GM18868 (cell line): ENCODE data around the gene C20orf202.

ENCODE experiments used
- ATAC-seq: cut with Tn5 transposase; IDR thresholded peaks from one replicate; pipeline ENCODE4 v1.9.1; 2021; ENCODE audit warnings: mild to moderate bottlenecking, moderate library complexity; ENCODE audit not compliant: unreplicated experiment

C20orf202 gene

DNA sequence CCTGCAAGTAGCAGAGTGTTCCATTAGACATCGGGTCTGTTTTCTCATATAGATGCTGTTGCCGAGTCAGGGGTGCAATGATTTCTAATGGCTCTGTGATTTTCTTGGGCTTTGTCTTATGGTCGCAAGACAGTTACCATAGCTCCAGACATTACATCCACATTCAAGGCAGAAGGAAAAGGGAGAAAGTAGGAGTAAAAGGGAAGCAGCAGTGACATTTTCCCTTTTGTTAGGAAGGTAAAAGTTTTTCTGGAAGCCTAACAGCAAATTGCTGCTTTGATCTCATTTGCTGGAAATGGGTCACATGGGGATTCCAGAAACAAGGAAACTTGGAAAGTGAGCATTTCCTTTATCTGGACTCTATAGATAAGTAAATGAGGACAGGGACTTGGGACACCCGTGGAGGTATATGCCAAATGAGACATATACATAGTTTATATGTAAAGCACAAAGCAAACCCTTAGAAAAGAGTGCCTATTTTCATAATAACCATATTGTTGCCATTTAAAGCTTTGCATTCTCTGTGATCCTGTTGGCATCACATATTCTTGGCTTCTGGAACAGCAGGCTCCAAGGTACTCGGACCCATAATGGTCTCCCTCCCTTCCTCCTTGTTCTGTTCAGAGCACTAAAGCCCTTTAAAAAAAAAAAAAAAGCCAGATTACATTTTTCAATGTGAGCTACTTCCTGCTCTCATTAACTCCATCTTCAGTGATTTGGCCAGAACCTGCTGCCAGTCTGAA lies at the start of gene C20orf202:
Gene C20orf202 (plus strand): TSS at position 693 of the 743 bp plus-strand sequence. CDS start 132 bp downstream, outside the sequence.
- ATAC-seq = no peak

DNA sequence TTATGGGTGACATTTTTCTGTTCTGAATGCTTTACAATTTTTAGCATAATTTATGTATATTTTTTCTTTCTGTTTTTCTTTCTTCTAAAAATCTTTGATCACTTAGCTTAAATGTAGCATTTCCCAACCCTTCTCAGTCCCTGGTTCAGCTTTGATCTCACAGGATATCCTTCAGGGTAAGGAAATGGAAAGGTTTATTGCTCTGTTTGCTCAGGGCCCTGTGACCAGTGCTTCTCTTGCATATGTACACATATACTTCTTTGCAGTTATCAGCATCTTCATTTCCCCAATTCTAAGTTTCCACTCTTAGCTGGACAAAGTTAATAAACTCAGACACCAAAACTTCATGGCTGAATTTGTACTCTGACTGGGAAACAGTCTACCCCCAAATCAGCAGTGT lies 49.0 kb upstream of the C20orf202 start:
- ATAC-seq = no peak

DNA sequence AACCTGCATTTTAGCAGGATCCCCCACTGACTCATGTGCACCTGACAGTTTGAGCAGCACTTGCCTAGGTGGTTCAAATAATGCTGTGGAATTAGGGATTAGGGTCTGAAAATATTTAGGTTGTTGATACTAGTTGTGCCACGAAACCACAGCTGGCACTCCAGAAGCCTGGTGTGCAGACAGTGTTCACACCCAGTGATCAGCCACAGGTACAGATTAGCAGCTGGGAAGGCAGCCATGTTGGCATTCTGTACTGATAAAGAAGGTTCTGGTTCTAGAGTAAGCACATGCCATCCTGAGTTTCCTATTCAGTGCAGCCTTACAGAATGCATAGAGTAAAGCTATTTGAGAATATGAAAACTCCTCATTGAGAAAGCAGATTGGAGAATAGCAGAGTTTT lies 48.6 kb upstream of the C20orf202 start:
- no peak for ATAC-seq

DNA sequence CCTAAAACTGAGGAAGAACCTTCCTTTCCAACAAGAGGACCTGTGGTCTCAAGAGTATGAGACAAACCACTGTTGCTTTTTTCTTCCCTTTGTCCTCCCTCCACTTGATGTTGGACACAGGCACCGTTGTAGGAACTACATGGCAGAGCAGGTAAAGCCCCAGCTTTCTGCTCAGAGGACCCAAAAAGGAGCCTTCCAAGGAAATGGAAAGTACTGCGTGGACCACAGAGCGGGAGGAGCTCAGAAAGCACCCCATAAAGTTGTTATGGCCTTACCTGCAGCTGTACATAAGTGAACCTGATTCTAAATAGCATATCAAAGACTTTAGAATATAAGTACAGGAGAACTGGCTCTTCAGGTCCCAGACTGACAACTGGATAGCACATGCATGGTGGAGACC lies 47.9 kb upstream of the C20orf202 start:
- ATAC-seq = no peak

DNA sequence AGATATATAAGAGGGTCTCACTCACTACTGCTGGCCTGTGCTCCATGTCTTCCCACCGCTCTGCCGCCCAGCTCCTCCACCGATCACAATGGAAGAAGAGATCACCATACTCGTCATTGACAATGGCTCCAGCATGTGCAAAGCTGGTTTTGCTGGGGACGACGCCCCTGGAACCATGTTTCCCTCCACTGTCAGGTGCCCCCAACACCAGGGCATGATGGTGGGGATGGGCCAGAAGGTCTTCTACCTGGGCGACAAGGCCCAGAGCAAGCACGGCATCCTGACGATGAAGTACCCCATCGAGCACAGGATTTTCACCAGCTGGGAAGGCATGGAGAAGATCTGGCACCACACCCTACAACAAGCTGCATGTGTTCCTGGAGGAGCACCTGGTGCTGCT lies 42.8 kb upstream of the C20orf202 start:
- no peak for ATAC-seq

DNA sequence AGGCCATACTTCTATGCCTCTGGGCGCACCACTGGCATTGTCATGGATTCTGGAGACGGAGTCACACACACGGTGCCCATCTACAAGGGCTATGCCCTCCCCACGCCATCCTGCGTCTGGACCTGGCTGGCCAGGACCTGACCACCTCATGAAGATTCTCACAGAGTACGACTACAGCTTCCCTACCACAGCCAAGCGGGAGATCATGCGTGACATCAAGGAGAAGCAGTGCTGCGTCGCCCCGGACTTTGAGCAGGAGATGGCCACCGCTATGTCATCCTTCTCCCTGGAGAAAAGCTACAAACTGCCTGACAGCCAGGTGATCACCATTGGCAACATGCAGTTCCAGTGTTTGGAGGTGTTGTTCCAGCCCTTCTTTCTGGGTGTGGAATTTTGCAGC lies 42.3 kb upstream of the C20orf202 start:
- ATAC-seq = no peak

DNA sequence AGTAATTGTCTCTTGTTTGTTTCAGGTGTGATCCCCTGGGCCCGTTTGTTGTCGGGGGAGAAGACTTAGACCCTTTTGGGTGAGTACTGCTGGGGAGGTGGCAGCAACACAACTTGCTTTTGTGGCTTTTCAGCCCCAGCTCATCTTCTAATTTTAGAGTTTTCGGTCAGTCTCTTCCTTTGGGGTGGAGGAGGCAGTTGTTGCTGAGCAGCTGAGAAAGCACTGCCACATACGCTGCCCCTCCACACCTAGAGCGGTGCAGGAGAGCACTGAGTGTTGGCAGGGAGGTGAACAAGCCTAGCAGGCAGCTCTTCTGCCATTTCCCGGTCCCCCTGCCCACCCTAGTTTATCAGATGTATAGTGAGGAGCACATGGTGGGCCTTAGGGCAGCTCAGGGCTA lies 40.1 kb upstream of the C20orf202 start:
- ATAC-seq = no peak

DNA sequence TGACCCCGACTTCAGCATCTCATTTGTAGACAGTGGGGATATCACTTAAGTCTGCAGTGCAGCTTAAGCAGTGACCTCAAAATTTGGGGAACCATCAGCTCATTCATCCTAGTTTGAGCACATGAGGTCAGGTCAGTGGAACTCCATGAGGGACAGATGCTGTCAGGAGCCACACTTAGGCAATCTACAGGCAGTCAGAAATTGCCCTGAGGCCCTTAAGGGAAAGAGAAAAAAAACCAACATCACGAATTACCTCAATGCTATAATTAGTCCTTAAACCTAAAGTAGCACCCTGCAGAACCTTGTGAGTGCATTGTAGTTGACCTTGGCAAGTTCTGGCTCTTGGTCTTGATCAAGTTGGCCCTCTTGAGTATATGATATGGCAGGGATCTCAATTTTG lies 39.6 kb upstream of the C20orf202 start:
- no peak for ATAC-seq

DNA sequence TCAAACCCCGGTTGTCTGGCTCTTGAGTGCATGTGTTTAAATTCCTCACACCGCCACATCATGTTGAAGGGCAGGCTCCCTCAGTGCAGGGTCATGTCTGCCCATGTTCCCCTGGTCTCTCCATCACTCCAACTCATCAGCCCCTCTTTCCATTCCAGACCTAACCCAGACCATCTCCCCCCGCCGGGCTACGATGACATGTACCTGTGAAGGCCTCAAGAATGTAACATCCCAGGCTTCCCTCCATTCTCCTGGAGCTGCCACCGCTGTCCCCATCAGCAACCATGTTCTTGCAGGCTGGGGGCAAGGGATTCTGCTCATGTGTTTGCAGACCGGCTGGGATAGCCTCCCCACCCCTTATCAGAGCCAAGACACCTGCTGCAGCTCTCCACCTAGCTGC lies 38.4 kb upstream of the C20orf202 start:
- no peak for ATAC-seq

DNA sequence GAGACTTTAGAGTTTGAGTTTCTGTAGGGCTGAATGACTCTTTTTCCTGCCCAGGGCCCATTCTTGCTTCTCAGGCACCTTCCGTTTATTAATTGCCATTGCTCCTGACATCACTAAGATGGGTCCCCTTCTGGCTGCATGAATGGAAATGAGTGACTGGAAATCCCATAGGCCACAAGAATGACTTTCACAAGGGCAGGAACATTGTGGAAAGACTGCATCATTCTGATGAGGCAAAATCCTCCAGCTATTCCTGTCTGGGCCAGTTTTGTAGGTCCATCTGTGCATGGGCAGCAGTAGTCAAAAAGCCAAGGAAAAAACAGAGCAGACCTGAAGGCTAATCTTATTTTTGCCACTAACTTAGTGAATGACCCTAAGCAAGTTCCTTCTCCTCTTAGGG lies 37.7 kb upstream of the C20orf202 start:
- no peak for ATAC-seq

DNA sequence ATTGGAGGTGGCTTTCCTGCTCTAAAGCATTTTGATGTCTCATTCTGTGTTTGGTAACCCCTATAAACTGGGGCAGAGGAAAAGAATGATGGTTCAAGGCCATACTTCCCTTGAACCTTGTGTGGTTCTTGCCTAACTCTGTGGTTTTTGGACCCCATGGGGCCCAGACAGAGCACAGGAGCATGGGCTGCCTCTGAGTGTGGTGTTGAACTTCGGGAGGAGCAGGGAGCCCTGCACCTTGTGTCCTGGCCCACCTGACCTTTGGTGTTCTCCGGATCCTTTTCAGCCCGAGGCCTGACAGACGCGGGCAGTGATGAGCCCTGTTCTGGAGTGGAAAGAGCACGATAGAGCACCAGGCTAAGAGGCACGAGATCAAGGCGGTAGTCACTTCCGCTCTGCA lies 37.3 kb upstream of the C20orf202 start:
- no peak for ATAC-seq

DNA sequence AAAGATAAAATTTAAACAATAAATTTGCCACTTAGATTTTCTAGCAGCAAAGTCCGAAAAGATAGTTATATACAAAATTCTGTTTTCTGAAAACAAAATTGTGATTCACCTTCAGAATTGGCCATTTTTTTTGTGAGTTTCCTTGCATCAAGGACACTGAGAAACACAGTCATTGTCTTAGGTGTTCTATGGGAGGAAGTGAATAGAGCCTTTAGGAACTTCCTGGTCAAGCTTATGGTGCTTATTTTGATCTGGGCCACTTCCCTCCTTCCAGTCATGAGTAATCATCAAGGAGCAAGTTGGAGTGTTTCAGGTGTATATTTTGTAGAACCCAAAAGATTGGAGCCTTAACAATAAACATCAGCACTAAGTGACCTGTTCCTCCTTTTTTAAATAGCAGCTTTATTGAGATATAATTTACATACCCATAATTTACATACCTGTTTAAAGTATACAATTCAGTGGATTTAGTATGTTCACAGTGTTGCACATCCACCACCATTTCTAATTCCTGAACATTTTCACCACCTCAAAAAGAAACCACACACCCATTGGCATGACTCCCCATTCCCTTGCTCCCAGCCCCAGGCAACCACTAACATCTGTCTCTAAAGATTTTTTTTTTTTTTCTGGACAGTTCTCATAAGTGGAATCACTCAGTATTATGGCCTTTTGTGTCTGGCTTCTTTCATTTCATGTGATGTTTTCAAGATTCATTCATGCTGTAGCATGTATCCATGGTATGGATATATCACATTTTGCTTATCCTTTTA lies 36.1 kb upstream of the C20orf202 start:
- ATAC-seq = no peak

DNA sequence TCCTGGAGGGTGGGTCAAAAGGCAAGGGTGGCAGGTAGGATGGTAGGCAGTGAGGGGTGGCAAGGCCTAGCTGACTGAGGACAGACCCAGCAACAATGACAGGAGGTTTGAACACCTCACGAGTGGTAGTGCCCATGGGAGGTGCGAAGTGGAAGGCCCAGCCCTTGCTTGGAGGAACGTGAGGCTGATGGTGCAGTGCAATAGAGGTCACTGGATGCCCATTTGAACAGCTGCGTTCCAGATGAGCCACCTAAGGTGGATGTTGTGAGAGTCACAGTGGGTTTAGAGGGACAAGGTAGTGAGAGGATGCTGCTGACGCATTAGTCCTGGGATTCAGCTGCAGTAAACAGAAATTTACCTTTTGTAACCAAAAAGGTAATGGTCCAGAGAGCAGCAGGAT lies 34.0 kb upstream of the C20orf202 start:
- ATAC-seq = no peak

DNA sequence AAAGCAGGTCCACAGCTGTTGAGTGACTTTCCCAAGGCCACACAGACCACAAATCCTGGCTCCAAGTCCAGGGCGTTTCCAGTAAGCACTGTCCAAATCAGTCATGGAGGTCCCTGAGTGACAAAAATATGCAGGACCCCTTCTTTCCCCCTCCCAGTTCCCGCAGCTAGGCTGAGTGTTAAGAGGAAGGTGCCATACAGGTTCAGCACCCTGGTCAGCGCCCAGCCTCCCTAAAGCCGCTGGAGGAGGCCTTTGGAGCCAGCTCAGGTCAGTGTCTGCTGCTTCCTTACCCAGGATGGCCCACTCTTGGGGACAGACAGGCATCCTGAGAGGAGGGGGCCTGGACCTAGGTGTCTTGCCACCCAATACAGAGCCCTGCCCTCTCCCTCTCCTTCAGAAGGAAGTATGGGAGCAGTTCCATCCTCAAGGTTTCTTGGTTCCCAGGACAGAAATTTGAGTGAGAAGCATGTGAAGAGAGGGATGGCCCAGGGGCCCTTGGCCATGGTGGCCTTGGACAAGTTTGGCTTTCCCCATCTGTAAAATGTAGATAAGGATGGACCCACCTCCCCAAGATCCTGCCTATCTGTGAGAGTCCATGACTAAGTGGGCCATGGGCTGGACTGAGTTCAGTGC lies 31.7 kb upstream of the C20orf202 start:
- no peak for ATAC-seq

DNA sequence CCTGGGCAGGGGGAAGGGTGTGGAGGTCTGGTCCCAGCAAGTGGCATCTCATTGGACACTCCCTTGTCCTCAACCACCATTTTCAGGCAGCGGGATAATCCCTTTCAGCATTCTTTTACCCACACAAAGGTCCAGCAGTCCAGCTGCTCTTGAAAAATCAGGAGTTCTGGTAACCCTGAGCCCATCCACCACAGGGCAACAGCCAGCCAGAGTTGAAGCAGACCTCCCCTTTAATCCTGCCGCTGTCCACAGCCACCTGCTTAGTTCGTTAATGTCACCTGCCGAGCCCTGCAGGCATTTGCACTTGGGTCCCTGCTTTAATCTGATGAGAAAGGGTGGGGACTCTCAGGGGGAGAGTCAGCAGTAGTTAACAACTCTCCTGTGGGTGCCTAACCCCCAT lies 29.6 kb upstream of the C20orf202 start:
- ATAC-seq = no peak

DNA sequence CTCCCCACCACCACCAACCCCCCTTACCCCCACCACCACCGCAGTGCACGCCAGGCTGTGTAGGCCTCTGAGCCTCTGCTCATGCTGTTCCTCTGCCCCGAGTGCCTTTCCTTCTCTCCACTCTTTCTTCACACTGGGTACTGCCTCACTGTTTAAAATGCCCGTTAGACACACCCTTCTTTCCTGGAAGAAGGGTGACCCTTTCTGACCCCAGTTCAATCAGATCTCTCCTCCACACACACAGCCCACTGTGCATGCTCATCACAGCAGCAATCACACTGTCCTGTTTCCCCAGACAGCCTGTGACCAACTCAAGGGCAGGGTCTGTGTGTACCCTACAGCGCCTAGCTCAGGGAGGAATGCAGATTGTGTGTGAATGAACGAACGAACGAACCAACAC lies 28.5 kb upstream of the C20orf202 start:
- ATAC-seq = no peak

DNA sequence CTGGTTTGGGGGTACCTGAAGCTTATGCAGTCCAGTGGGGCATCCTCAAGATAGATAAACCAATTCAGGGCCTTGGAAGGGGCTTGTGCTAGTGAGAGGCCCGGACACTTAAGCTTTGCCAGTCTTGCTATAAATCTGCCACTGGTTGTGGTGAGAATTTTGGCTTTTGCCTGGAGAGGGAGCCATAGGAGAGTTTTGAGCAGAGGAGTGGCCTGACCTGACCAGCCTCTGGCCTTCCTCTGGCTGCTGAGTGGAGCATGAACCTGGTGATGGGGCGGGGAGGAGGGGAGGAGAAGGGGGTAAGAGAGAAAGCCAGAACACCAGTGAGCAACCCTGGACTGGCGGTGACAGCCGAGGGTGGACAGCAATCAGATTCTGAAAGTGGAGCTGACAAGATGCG lies 25.6 kb upstream of the C20orf202 start:
- ATAC-seq = no peak

DNA sequence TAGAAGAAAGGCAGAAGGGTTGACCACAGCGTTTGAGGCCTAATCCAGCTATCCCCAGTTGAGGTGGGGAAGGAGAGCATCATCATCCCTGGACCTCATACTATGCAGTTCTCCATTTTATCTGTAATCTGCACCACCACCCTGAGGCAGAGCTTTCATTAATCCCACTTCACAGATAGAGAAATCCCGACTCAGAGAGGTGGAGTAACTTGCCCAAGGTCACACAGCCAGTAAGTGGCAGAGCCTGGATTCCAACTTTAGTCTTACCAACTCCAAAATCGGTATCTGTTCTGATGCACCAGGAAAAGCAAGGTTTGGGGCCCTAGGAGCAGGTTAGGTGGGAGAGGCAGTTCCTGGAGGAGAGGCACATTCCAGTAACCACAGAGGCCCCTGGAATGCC lies 25.2 kb upstream of the C20orf202 start:
- ATAC-seq = no peak

DNA sequence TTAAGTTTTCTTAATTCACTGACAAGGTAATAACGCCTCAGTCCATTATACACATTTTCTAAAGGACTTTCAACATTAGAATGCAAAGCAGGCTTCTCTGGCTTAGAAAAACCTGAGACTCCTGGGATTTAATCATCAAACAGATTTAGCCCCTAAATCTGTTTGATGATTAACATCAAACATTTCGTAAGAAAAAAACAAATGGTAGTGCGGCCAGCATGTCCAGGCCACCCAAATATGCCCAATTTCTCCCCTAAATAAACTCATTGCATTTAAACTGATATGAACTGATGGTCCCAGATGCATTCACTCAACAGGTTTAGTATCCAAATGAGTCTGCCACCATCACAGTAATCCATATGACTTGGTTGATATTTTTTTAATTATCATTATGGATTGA lies 24.6 kb upstream of the C20orf202 start:
- ATAC-seq = no peak

DNA sequence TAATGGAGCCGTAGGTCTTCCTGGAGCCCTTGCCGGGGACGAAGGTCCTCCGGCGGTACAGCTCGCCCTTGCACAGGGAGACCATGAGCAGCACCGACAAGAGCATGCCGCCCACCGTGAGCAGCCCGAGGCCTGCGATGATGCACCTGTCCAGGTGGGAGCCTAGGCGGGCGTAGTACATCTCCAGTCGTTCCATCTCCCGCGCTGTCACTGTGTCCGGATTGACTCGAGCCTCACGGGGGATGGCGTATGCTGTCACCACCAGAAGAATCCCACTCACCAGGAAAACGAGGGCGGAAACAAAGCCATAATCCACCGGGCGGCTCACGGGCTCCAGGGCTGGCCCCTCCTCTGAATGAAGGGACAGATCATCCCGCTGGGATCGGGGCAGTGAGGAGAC lies 22.3 kb upstream of the C20orf202 start:
- no peak for ATAC-seq

DNA sequence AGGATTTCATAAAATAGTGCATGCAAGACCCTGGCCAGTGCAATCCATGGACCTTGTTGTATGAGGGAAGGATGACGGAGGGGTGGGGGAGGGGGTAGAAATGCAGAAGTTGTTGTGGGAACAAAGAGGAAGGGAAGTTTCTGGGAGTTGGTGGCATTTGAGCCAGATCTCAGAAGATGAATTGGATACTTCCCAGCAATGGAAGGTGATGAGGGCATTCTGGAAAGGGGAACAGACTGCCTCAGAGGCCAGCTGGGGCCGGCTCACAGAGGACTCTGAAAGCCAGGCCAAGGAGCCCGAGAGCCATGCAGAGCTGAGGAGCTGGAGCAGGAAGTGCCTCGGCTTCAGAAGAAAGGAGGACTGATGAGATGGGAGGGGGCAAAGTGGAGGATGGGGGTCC lies 21.1 kb upstream of the C20orf202 start:
- ATAC-seq = no peak

DNA sequence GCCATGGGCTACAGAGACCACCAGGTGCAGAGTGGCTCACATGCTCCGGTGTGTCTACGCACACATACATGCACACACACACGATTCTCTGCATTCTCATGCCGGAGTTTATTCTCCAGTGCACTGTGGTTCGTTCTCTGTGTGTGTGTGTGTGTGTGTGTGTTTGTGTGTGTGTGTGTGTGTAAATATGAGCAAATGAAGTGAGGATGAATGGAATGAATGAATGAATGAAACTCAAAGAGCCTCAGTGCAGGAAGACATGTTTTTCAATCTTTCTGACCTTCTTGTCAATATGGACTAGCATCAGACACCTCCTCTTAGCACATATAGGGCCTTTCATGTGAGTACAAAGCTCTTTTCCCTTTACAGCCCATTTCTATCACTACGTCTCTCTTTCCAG lies 20.1 kb upstream of the C20orf202 start:
- no peak for ATAC-seq
